ENCODE results near the gene LMO4. TPM values are rescaled to one million over a fixed set of nuclear protein-coding genes. Genes with fewer than 3 reads are reported as not detected.
A peak's percentile ranks its signal among the peaks of the same experiment; 100 is the strongest.

LMO4 gene, protein sequence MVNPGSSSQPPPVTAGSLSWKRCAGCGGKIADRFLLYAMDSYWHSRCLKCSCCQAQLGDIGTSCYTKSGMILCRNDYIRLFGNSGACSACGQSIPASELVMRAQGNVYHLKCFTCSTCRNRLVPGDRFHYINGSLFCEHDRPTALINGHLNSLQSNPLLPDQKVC
- total RNA-seq, result 10 to 100 TPM; 10.2 to 10.5 TPM

DNA sequence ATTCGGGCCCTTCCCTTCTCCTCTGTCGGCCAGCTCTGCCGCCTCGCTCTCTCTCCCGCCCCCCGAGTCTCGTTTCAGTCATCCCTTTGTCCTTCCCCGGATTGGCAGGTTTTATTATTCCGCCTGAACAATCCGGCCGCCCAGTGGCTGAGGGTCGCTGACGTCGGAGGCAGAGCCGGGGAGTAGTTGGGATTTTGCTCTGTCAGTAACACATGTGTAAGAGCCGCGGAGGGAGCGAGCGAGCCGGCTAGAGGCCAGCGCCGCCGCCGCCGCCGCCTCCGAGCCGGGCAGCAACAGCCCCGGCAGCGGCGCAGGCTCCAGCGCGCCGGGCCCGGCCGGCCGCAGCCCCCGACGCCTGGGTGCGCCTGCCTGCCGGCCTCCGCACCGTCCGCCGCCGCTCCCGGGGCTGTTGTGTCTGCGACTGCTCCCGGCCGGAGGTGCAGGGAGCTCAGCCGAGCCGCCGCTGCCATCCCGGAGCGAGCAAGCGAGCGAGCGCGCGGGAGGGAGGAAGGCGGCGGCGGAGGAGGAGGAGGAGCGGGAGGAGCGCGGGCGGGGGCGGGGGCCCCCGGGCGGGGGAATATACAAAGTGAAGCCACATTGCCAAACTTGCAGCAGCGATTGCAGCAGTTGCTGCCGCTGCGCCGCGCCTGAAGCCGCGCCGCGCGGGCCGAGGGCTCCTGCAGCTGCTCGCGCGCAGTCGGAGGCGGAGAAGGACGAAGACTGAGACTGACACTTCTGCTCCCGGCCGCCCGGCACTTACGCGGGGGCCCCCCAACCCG, at the start of gene LMO4:
Gene LMO4, plus strand, starts transcription at position 609 of the 779 bp plus-strand sequence. CDS start 3,136 bp downstream, outside the sequence.
- ChIA-PET CTCF (interaction anchor here (0.6 kb wide), 1 partner anchor 34 kb away, joined by 3 read pairs; no protein-coding TSS in a partner anchor), POLR2A (interaction anchor here (0.6 kb wide), 1 partner anchor 935 kb away, joined by 3 read pairs; no protein-coding TSS in a partner anchor)
- Mint-ChIP-seq H3K4me1 (peaks cover 40% of the 10 kb centered on the region), H3K27me3 (peaks cover 25% of the 10 kb centered on the region), H3K27ac (peak within 1 kb of the TSS; percentile 90), H3K36me3 (ENCODE audit: low read depth) (peaks cover 10% of the 10 kb centered on the region), H3K4me3 (peak within 1 kb of the TSS; percentile 72), H3K9me3 (ENCODE audit: low read depth) (no peaks in the 10 kb centered on the region)
- ATAC-seq (peak; percentile 83), DNase-seq (peak; percentile 91)
- intact Hi-C loops (cut with DNase I, micrococcal nuclease), result no loop called here

DNA sequence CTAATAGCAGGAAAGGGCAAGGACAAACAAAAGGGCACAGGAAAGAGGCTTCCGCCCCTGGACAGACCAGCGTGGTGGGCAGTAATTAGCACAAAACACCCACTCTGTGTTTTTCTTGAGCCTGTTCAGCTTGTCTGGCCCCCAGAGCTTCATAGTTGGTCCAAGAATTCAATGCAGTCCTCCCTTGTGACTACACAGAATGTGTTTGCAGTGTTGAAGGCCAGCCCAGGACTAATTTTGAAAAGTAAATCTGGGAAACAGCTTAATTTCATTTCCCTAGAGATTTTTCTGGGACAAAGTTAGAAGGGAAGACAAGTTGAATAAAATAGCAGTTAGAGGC, 49.2 kb upstream of the LMO4 start:
- ChIA-PET CTCF (no interaction called here), POLR2A (no interaction called here)
- no peaks in the 10 kb centered on the region for H3K9me3 Mint-ChIP-seq (ENCODE audit: low read depth)
- DNase-seq (no peak), ATAC-seq (no peak)
- intact Hi-C loops (cut with DNase I, micrococcal nuclease), result no loop called here
- no peak overlapping the region for H3K4me3 Mint-ChIP-seq
- H3K36me3 Mint-ChIP-seq (ENCODE audit: low read depth), result no peaks in the 10 kb centered on the region
- no peaks in the 10 kb centered on the region for H3K4me1 Mint-ChIP-seq
- no peak overlapping the region for H3K27ac Mint-ChIP-seq
- no peaks in the 10 kb centered on the region for H3K27me3 Mint-ChIP-seq

DNA sequence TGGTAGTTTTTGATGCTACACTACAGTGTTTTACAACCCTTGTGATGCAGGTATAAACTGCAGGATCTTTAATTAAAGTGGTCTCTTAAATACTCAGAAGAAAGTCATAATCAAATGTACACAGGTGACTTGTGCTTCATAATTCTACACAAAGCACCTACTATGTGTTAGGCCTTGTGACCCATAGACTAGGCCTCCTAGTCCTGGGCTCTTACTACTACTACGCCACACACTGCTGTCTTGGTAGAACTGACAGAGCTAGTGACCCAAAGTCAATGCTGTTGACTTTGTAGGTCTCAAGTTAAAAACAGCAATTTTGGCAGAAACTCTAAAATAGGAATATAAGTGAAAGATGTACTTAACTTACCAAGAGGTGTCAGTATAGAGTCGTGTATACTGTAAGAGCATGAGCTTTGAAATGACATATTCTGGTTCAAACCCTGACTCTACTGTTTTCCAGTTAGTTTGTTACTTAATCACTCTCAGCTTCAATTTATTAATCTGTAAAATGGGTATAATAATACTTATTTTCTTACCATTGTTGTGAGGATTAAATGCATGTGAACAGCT, 48.6 kb upstream of the LMO4 start:
- Mint-ChIP-seq H3K27ac (no peak overlapping the region), H3K4me3 (no peak overlapping the region), H3K9me3 (ENCODE audit: low read depth) (no peaks in the 10 kb centered on the region), H3K36me3 (ENCODE audit: low read depth) (no peaks in the 10 kb centered on the region), H3K27me3 (no peaks in the 10 kb centered on the region), H3K4me1 (no peaks in the 10 kb centered on the region)
- intact Hi-C loops (cut with DNase I, micrococcal nuclease), result loop anchor here in 1 of 2 experiments (5.0 kb wide), 1 partner anchor 148 kb away; no protein-coding TSS in a partner anchor
- ATAC-seq, result no peak
- ChIA-PET POLR2A (interaction anchor here (0.6 kb wide), 1 partner anchor 758 kb away, joined by 3 read pairs; no protein-coding TSS in a partner anchor), CTCF (interaction anchor here (0.7 to 1.2 kb wide), 3 partner anchors 15 to 673 kb away, joined by 3 to 4 read pairs (median 4); no protein-coding TSS in a partner anchor)
- DNase-seq, result no peak

DNA sequence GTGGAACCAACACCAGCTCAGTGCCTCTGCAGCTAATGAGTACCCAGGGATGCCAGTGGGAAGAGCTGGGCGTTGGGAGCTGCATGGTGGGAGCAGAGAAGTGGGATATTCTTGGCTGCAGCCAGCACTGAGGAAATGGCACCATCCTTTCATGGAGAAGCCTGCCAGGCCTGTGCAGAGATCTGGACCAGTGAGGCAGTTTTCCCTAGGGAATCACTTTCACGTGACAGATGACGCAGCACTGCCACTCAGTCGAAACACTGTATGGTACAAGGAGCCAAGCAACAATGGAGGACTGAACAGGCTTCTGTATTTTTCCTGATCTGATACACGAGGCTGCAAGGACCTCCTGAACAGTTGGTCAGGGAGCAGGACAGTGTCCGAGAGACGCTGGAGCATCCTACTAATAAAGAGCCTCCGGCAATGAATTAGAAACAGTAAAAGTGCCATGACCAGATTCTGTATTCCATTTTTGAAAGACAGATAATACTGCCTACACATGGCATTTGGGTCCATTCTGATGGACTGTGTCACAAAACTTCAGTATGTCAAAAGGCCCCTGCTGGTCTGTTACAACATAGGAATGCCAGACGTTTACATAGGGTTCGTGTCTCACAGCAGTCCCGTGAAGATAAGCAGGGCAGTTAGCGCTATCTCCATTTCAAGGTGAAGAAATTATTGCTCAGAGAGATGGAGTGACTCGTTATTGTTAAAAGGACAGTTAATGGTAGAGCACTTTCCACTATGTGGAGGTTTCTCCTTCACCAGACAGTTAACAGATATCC, 44.0 kb upstream of the LMO4 start:
- ChIA-PET POLR2A (interaction anchor here (0.5 kb wide), 1 partner anchor 58 kb away, joined by 7 read pairs; no protein-coding TSS in a partner anchor), CTCF (interaction anchor here (0.7 to 0.9 kb wide), 2 partner anchors 9 to 10 kb away, joined by 3 read pairs; no protein-coding TSS in a partner anchor)
- Mint-ChIP-seq H3K4me1 (no peaks in the 10 kb centered on the region), H3K9me3 (ENCODE audit: low read depth) (no peaks in the 10 kb centered on the region), H3K36me3 (ENCODE audit: low read depth) (no peaks in the 10 kb centered on the region), H3K27ac (no peak overlapping the region), H3K27me3 (no peaks in the 10 kb centered on the region), H3K4me3 (no peak overlapping the region)
- no peak for ATAC-seq
- intact Hi-C loops (cut with DNase I, micrococcal nuclease), result loop anchor here in 1 of 2 experiments (5.0 kb wide), 1 partner anchor 152 kb away; no protein-coding TSS in a partner anchor
- no peak for DNase-seq

DNA sequence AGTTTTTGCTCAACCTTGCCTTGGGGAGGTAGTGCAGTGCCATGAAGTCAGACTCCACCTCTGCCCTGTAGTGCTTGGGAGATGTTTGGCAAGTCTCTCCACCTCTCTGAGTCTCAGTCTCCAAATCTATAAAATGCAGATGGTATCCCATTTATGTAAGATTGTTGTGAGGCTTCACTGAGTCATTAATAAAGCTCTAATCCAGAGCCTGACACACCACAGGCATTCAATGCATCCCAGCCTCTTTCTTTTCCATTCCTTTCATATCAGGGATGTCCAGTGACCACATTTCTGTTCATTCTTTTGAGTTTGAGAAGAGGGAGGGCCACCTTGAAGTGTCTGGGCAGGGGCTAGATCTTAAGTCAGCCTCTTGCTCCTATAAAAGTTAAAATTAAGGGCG, 37.6 kb upstream of the LMO4 start:
- ChIA-PET POLR2A (no interaction called here), CTCF (interaction anchor here (0.7 to 3.4 kb wide), 2 partner anchors 663 to 816 kb away, joined by 3 to 24 read pairs; no protein-coding TSS in a partner anchor)
- Mint-ChIP-seq H3K4me3 (no peak overlapping the region), H3K4me1 (no peaks in the 10 kb centered on the region), H3K9me3 (ENCODE audit: low read depth) (no peaks in the 10 kb centered on the region), H3K27me3 (peaks cover 3% of the 10 kb centered on the region), H3K27ac (no peak overlapping the region), H3K36me3 (ENCODE audit: low read depth) (no peaks in the 10 kb centered on the region)
- intact Hi-C loops (cut with DNase I, micrococcal nuclease), result loop anchor here in 1 of 2 experiments (5.0 kb wide), 3 partner anchors 159 to 1301 kb away; no protein-coding TSS in a partner anchor
- DNase-seq (no peak), ATAC-seq (no peak)

DNA sequence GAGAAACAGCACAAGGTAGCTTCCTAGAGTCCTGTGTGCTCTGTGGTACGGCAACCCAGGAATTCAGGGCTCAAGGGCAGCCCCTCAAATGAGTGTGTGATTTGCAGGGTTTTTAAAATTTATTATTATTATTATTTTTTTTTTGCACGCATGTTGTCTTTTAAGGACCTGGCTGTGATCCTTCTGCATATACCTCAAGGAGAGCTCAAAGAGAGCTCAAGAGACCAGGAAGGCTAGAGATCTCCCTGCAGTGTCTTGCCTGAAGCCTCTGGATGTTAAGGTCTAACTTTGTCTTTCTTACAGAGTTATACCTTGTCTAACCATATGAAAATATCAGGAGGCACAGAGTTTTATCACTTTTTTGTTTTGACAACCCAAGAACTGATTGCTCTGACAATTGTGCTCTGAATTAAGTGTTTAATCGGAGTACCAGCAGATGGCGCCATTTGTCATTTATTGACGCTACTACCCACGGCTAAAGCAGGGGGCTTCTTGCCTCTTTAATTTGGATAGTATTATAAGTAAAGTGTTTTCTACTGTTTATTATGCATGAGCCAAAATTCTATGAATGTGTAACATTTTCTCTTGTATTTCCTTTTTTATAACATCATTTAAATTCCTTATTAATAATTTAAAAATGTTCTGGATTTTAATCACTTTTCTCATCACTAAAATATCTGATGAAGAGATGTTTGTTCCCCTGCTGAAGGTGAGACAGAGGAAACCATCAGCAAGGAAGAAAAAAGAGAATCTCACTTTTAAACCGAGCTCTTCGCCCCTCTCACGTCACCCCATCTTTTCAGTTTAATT, 35.8 kb upstream of the LMO4 start:
- Mint-ChIP-seq H3K27me3 (peaks cover 3% of the 10 kb centered on the region), H3K4me1 (no peaks in the 10 kb centered on the region), H3K9me3 (ENCODE audit: low read depth) (no peaks in the 10 kb centered on the region), H3K4me3 (no peak overlapping the region), H3K27ac (no peak overlapping the region), H3K36me3 (ENCODE audit: low read depth) (no peaks in the 10 kb centered on the region)
- ChIA-PET CTCF (interaction anchor here (0.6 to 3.4 kb wide), 21 partner anchors 9 to 696 kb away, joined by 3 to 24 read pairs (median 3); no protein-coding TSS in a partner anchor), POLR2A (interaction anchor here (0.6 kb wide), 1 partner anchor 175 kb away, joined by 5 read pairs; no protein-coding TSS in a partner anchor)
- ATAC-seq, result peak; percentile 51
- intact Hi-C loops (cut with DNase I, micrococcal nuclease), result loop anchor here (1.0 to 5.0 kb wide), 4 partner anchors 161 to 1299 kb away; no protein-coding TSS in a partner anchor
- DNase-seq, result peak; percentile 76

DNA sequence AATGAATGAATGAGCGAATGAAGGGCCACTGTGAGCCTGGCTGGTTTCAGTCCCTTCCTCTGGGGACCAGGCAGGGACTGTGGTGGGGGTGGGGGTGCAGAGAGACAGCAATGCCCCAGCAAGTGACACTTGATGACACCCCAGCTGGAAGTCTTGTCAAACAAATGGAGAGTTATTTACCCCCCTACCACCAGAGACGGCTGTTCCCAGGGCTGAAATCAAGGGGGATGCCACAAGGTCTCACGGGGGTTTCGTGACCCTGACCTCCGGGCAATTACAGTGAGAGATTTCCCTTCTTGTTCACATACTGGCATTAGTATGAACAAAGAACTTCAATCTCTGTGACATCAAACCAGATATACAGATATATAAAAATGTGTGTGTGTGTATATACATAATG, 34.0 kb upstream of the LMO4 start:
- POLR2A ChIA-PET, result no interaction called here

DNA sequence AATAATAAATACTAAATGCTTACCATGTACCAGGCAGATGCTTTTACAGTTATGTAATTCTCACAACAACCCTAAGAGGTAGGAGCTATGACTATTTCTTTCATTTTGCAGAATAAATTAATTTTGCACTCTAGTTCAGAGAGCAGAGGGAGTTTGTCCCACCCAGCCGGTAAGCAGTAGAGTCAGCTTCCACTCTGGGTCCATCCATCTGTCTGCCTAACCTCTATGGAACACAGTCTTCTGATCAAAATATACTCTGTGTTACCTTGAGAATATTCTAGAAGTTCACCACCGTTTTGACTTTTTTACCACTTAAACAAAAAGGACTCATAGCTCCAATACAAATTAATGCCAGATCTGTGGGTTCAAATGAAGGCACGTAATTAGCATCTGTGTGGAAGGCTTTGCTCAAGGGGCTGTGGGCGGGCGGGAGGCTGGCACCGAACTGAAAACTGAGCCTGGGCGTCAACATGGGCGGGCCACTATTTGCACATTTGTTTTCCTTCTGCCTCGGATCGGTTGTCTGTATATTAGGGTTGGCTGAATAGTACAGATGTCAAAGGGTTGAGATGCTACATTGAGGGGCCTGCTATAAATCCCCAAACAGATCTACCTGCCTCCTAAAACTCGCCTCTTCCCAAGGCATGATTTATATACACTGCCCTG, 33.1 kb upstream of the LMO4 start:
- Mint-ChIP-seq H3K4me3 (no peak overlapping the region), H3K27ac (no peak overlapping the region), H3K36me3 (ENCODE audit: low read depth) (no peaks in the 10 kb centered on the region), H3K4me1 (no peaks in the 10 kb centered on the region), H3K27me3 (peaks cover 2% of the 10 kb centered on the region), H3K9me3 (ENCODE audit: low read depth) (no peaks in the 10 kb centered on the region)
- no peak for ATAC-seq
- CTCF ChIA-PET, result interaction anchor here (2.1 kb wide), 1 partner anchor 658 kb away, joined by 11 read pairs; no protein-coding TSS in a partner anchor
- no peak for DNase-seq
- POLR2A ChIA-PET, result no interaction called here
- intact Hi-C loops (cut with DNase I, micrococcal nuclease), result no loop called here

More for the DNA sequence above, 34.0 kb upstream of the LMO4 start:
- Mint-ChIP-seq H3K27ac (no peak overlapping the region), H3K4me3 (no peak overlapping the region), H3K27me3 (peaks cover 3% of the 10 kb centered on the region), H3K4me1 (no peaks in the 10 kb centered on the region), H3K36me3 (ENCODE audit: low read depth) (no peaks in the 10 kb centered on the region), H3K9me3 (ENCODE audit: low read depth) (no peaks in the 10 kb centered on the region)
- CTCF ChIA-PET, result interaction anchor here (0.7 to 2.1 kb wide), 4 partner anchors 11 to 1299 kb away, joined by 3 to 11 read pairs (median 3); no protein-coding TSS in a partner anchor
- no peak for ATAC-seq
- intact Hi-C loops (cut with DNase I, micrococcal nuclease), result loop anchor here in 1 of 2 experiments (5.0 kb wide), 3 partner anchors 162 to 1298 kb away; no protein-coding TSS in a partner anchor
- no peak for DNase-seq

DNA sequence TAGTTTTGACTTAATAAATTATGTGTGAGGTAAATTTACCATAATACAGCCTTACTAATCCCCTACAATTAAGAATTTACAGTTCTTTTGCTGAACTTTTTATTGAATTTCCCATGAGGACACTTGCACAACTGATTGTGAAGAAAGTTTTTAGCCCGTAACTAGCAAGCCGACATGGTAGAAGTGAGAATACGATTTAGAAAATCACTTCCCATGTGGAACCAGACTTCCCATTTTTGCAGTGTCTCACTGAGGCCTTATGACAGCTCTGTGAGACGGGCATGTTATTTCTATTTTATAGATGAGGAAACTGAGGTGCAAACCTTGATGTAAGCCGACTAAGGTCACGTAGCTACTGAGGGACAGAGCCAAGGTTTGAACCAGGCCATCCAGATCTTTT, 32.5 kb upstream of the LMO4 start:
- H3K27me3 Mint-ChIP-seq, result no peaks in the 10 kb centered on the region
- H3K36me3 Mint-ChIP-seq (ENCODE audit: low read depth), result no peaks in the 10 kb centered on the region
- intact Hi-C loops (cut with DNase I, micrococcal nuclease), result no loop called here
- ATAC-seq, result no peak
- H3K27ac Mint-ChIP-seq, result no peak overlapping the region
- H3K4me3 Mint-ChIP-seq, result no peak overlapping the region
- H3K9me3 Mint-ChIP-seq (ENCODE audit: low read depth), result no peaks in the 10 kb centered on the region
- POLR2A ChIA-PET, result no interaction called here
- DNase-seq, result no peak
- H3K4me1 Mint-ChIP-seq, result no peaks in the 10 kb centered on the region
- CTCF ChIA-PET, result interaction anchor here (2.1 kb wide), 1 partner anchor 658 kb away, joined by 11 read pairs; no protein-coding TSS in a partner anchor

DNA sequence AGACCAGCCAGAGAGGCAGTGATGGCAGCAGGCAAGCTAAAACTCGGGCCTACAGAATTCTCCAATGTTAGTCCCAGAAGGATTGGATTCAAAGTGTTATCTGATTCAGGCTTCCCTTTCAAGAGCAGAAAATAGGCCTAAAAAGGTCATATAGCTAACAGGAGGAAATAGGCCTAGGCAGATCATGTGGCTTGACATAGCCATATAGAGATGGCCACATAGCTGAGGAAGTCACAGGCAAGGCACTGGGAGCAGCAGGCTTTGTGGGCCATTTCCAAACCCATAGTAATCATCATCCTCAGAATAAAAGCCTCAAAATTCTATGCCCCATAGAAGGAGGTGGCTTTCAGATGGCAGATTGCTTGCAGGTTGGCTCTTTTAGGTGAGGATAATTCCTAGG, 29.0 kb upstream of the LMO4 start:
- Mint-ChIP-seq H3K4me1 (no peaks in the 10 kb centered on the region), H3K27ac (no peak overlapping the region), H3K4me3 (no peak overlapping the region), H3K9me3 (ENCODE audit: low read depth) (no peaks in the 10 kb centered on the region), H3K27me3 (no peaks in the 10 kb centered on the region), H3K36me3 (ENCODE audit: low read depth) (no peaks in the 10 kb centered on the region)
- POLR2A ChIA-PET, result no interaction called here
- CTCF ChIA-PET, result interaction anchor here (1.1 kb wide), 1 partner anchor 27 kb away, joined by 3 read pairs; no protein-coding TSS in a partner anchor
- ATAC-seq, result no peak
- intact Hi-C loops (cut with DNase I, micrococcal nuclease), result no loop called here
- DNase-seq, result no peak

Measured in activated CD4-positive, alpha-beta T cell treated with anti-CD3 and anti-CD28 coated beads for 36 hours (primary cell).